Spleen (tissue), 7 donors: ENCODE measurements around the gene MAN1C1.

Experiments
- CTCF ChIP-seq, 11 experiments: fragments of 200-600 bp in 7 of 11; fragments of 450-650 bp in 4 of 11; sonication (generic) in 4 of 11; IDR thresholded peaks in 8 of 11; conservative IDR thresholded peaks in 3 of 11; 1 replicate in 7 of 11; 2 replicates in 4 of 11; pipeline versions ENCODE4 v1.4.0 to v1.8.0; 2016 to 2021; ENCODE audit warnings: antibody characterized with exemption in 11 of 11, inconsistent platforms in 4 of 11, mild to moderate bottlenecking in 1 of 11
- POLR2A ChIP-seq, 3 donors: fragments of 450-650 bp; IDR thresholded peaks; one replicate each; pipeline ENCODE4 v1.5.1; 2017; ENCODE audit warnings: antibody characterized with exemption in 3 of 3, mild to moderate bottlenecking in 1 of 3
- POLR2AphosphoS5 ChIP-seq, 3 donors: sonication (generic); formaldehyde crosslinking; IDR thresholded peaks; one replicate each; pipeline ENCODE4 v1.5.1; 2017; ENCODE audit warnings: antibody characterized with exemption in 3 of 3
- donor health status: DM: no; HTN: no; CAD: no; lungs with moderate emphysema.
- donor health status: DM: no; HTN: no; CAD: no.
- donor health status: DM: no; HTN: no; CAD: no.

GRCh38 chr1:25750923-25751605 is 134.5 kb downstream of the MAN1C1 start:
- TF ChIP-seq CTCF (IDR thresholded peaks at IDR 0.05 in 8 of 11, conservative IDR thresholded peaks at IDR 0.05 in 3 of 11) (no peak), POLR2AphosphoS5 (IDR thresholded peaks at IDR 0.05) (no peak), POLR2A (IDR thresholded peaks at IDR 0.05) (no peak)
